Breast epithelium (tissue), 4 donors: ENCODE measurements around the gene COL23A1. TPM values are rescaled to one million over a fixed set of nuclear protein-coding genes. Genes with fewer than 3 reads are reported as not detected.

Experiments
- DNase-seq, 2 donors: peaks; one replicate each; pipeline ENCODE4 v3.0.0-alpha.2; 2019; ENCODE audit warnings: low spot score in 2 of 2
- H3K27ac ChIP-seq, 2 donors: fragments of 200-600 bp; sonication (generic) in 1 of 2; one replicate each; pipeline ENCODE4 v1.5.1; 2016 to 2019; ENCODE audit warnings: mild to moderate bottlenecking in 1 of 2
- H3K27me3 ChIP-seq, 2 donors: fragments of 200-600 bp; sonication (generic) in 1 of 2; one replicate each; pipeline versions ENCODE4 v1.5.1 to v1.6.0; 2017 to 2019; ENCODE audit warnings: control low read depth in 1 of 2, mild to moderate bottlenecking in 1 of 2
- H3K36me3 ChIP-seq: fragments of 200-600 bp; one replicate; pipeline ENCODE4 v1.5.1; 2019
- H3K4me1 ChIP-seq, 2 donors: fragments of 200-600 bp; sonication (generic); one replicate each; pipeline ENCODE4 v1.5.1; 2016 to 2019; ENCODE audit warnings: control low read depth in 1 of 2
- H3K4me3 ChIP-seq, 3 donors: fragments of 200-600 bp; sonication (generic); 1 replicate in 2 of 3; 2 replicates in 1 of 3; pipeline ENCODE4 v1.5.1; 2016 to 2019; ENCODE audit warnings: mild to moderate bottlenecking in 3 of 3, moderate library complexity in 2 of 3
- H3K9me3 ChIP-seq, 2 donors: fragments of 200-600 bp; sonication (generic) in 1 of 2; one replicate each; pipeline ENCODE4 v1.5.1; 2016 to 2019; ENCODE audit warnings: control low read depth in 1 of 2
- CTCF ChIP-seq, 3 donors: fragments of 450-650 bp; IDR thresholded peaks; one replicate each; pipeline ENCODE4 v1.5.1; 2016 to 2017; ENCODE audit warnings: antibody characterized with exemption in 3 of 3, mild to moderate bottlenecking in 3 of 3, moderate library complexity in 3 of 3
- POLR2A ChIP-seq: fragments of 450-650 bp; IDR thresholded peaks from one replicate; pipeline ENCODE4 v1.6.1; 2016; ENCODE audit warnings: antibody characterized with exemption, mild to moderate bottlenecking, moderate library complexity
- POLR2AphosphoS5 ChIP-seq, 3 donors: sonication (generic); formaldehyde crosslinking; IDR thresholded peaks; one replicate each; pipeline ENCODE4 v1.6.1; 2017; ENCODE audit warnings: antibody characterized with exemption in 3 of 3
- intact Hi-C: fragments of 100-400 bp; cut with DNase I; formaldehyde crosslinking; loops from one replicate; pipeline ENCODE4 v1.15.1; 2023; ENCODE audit warnings: low total_unique reads
- total RNA-seq, 3 donors: library from RNA; depleted of rRNA; stranded (reverse); fragments of >200 nt; gene quantifications; one replicate each; pipeline ENCODE4 v1.1.0, GENCODE V29; 2016

The COL23A1 gene
- total RNA-seq, 3 donors from 2014 or later = 0.32 to 3.3 (median 2.6) TPM

- Histone ChIP-seq H3K9me3 (peaks cover 9% of the 10 kb centered on the region in 2 donors), H3K36me3 (no peaks in the 10 kb centered on the region), H3K27ac (no peak overlapping the region), H3K4me1 (no peaks in the 10 kb centered on the region), H3K4me3 (no peak overlapping the region), H3K27me3 (no peaks in the 10 kb centered on the region)
- DNase-seq = no peak
- TF ChIP-seq CTCF (IDR thresholded peaks at IDR 0.05) = no peak
- intact Hi-C loops = no loop called here
Observed at GRCh38 chr5:178515776-178516503, 74.3 kb downstream of the COL23A1 start.

GRCh38 chr5:178514851-178515418 is 75.3 kb downstream of the COL23A1 start:
- intact Hi-C loops = no loop called here
- Histone ChIP-seq H3K36me3 (no peaks in the 10 kb centered on the region), H3K27ac (no peak overlapping the region), H3K9me3 (peaks cover 9% of the 10 kb centered on the region in 2 donors), H3K4me3 (no peak overlapping the region), H3K4me1 (no peaks in the 10 kb centered on the region), H3K27me3 (no peaks in the 10 kb centered on the region)
- TF ChIP-seq CTCF (IDR thresholded peaks at IDR 0.05) = no peak
- no peak for TF ChIP-seq POLR2A
- no peak for TF ChIP-seq POLR2AphosphoS5 (IDR thresholded peaks at IDR 0.05)
- no peak for DNase-seq

- TF ChIP-seq POLR2A = no peak
- H3K4me1 ChIP-seq = no peaks in the 10 kb centered on the region
- H3K27ac ChIP-seq = no peak overlapping the region
- no peaks in the 10 kb centered on the region for H3K27me3 ChIP-seq
- no peak for DNase-seq
- intact Hi-C loops = no loop called here
- no peaks in the 10 kb centered on the region for H3K36me3 ChIP-seq
- H3K4me3 ChIP-seq = no peak overlapping the region
- H3K9me3 ChIP-seq = peaks cover 9% of the 10 kb centered on the region in 2 donors
Observed at GRCh38 chr5:178511172-178511571, 79.0 kb downstream of the COL23A1 start.

- no peak overlapping the region for H3K4me3 ChIP-seq
- DNase-seq = no peak
- H3K27me3 ChIP-seq = no peaks in the 10 kb centered on the region
- intact Hi-C loops = no loop called here
- H3K9me3 ChIP-seq = peaks cover 9% of the 10 kb centered on the region in 2 donors
- H3K27ac ChIP-seq = no peak overlapping the region
- H3K36me3 ChIP-seq = no peaks in the 10 kb centered on the region
- TF ChIP-seq POLR2AphosphoS5 (IDR thresholded peaks at IDR 0.05) (no peak), CTCF (IDR thresholded peaks at IDR 0.05) (no peak), POLR2A (no peak)
- H3K4me1 ChIP-seq = no peaks in the 10 kb centered on the region
Observed at GRCh38 chr5:178509491-178510057, 80.6 kb downstream of the COL23A1 start.

- TF ChIP-seq POLR2AphosphoS5 (IDR thresholded peaks at IDR 0.05) (no peak), CTCF (IDR thresholded peaks at IDR 0.05) (no peak), POLR2A (no peak)
- H3K36me3 ChIP-seq = no peaks in the 10 kb centered on the region
- H3K27me3 ChIP-seq = no peaks in the 10 kb centered on the region
- H3K4me1 ChIP-seq = no peaks in the 10 kb centered on the region
- H3K4me3 ChIP-seq = no peak overlapping the region
- intact Hi-C loops = no loop called here
- H3K9me3 ChIP-seq = no peaks in the 10 kb centered on the region
- DNase-seq = no peak
- no peak overlapping the region for H3K27ac ChIP-seq
Observed at GRCh38 chr5:178507151-178507932, 82.9 kb downstream of the COL23A1 start.
